Ectodermal cell (in vitro differentiated cells): ENCODE results near the gene GPANK1.

Source experiments
- H3K27ac ChIP-seq: 2 replicates; pipeline ENCODE4 v1.7.0; 2013; ENCODE audit warnings: mild to moderate bottlenecking, low read depth, low read length; ENCODE audit not compliant: insufficient read depth, poor library complexity, severe bottlenecking
- H3K27me3 ChIP-seq: 2 replicates; pipeline ENCODE4 v1.7.0; 2013; ENCODE audit warnings: mild to moderate bottlenecking, low read length; ENCODE audit not compliant: insufficient read depth, control insufficient read depth, poor library complexity, severe bottlenecking
- H3K36me3 ChIP-seq: one replicate; pipeline ENCODE4 v1.7.0; 2013; ENCODE audit warnings: low read length; ENCODE audit not compliant: control insufficient read depth, insufficient read depth
- H3K4me1 ChIP-seq: one replicate; pipeline ENCODE4 v1.7.0; 2013; ENCODE audit warnings: low read length; ENCODE audit not compliant: control insufficient read depth, insufficient read depth
- H3K4me3 ChIP-seq: 2 replicates; pipeline ENCODE4 v1.7.0; 2013; ENCODE audit warnings: low read depth, low read length, control low read depth; ENCODE audit not compliant: insufficient read depth
- H3K9me3 ChIP-seq: 2 replicates; pipeline ENCODE4 v1.7.0; 2013; ENCODE audit warnings: mild to moderate bottlenecking, low read length, moderate library complexity; ENCODE audit not compliant: control insufficient read depth
- WGBS, 2 experiments: methylation state at CpG; one replicate each; pipeline ENCODE4 v1.1.7; 2013; ENCODE audit warnings: missing lambda C conversion rate in 2 of 2; 5-methylcytosine and 5-hydroxymethylcytosine counted together

GPANK1 gene

GRCh38 chr6:31663126-31663960 is 1.5 kb downstream of the GPANK1 start:
- Histone ChIP-seq H3K27ac (no peak overlapping the region), H3K27me3 (no peaks in the 10 kb centered on the region), H3K4me3 (peak overlapping the region; percentile 74), H3K9me3 (no peaks in the 10 kb centered on the region), H3K36me3 (peaks cover 10% of the 10 kb centered on the region), H3K4me1 (peaks cover 31% of the 10 kb centered on the region)
- 88 to 89% methylated on average over 9 of the region's 9 CpGs for WGBS, 2 experiments

- peaks cover under 1% of the 10 kb centered on the region for H3K36me3 ChIP-seq
- no peak overlapping the region for H3K4me3 ChIP-seq
- no peaks in the 10 kb centered on the region for H3K27me3 ChIP-seq
- 93 to 94% methylated on average over 12 of the region's 12 CpGs for WGBS, 2 experiments
- peaks cover 31% of the 10 kb centered on the region for H3K4me1 ChIP-seq
- no peak overlapping the region for H3K27ac ChIP-seq
- H3K9me3 ChIP-seq: no peaks in the 10 kb centered on the region
These were observed 2.6 kb downstream of the GPANK1 start for GRCh38 chr6:31662124-31662723.

- peak overlapping the region; percentile 62 for H3K27ac ChIP-seq
- no peaks in the 10 kb centered on the region for H3K9me3 ChIP-seq
- no peaks in the 10 kb centered on the region for H3K36me3 ChIP-seq
- no peaks in the 10 kb centered on the region for H3K27me3 ChIP-seq
- 94% methylated on average over 12 of the region's 12 CpGs for WGBS, 2 experiments
- H3K4me3 ChIP-seq: peak overlapping the region; percentile 66
- H3K4me1 ChIP-seq: peaks cover 31% of the 10 kb centered on the region
These were observed 3.3 kb downstream of the GPANK1 start for GRCh38 chr6:31661262-31662123.

- Histone ChIP-seq H3K9me3 (no peaks in the 10 kb centered on the region), H3K27ac (peak within 1 kb of the TSS; percentile 62), H3K36me3 (no peaks in the 10 kb centered on the region), H3K4me3 (peak within 1 kb of the TSS; percentile 66), H3K27me3 (no peaks in the 10 kb centered on the region), H3K4me1 (peaks cover 31% of the 10 kb centered on the region)
- 1 to 2% methylated on average over 52 of the region's 52 CpGs for whole genome bisulfite sequencing, 2 experiments
These were observed 4.2 kb downstream of the GPANK1 start, which contains the start of gene C6orf47 for GRCh38 chr6:31660381-31661261. Gene C6orf47 (minus strand): TSS chr6:31660778. CDS start chr6:31659947, 831 bp downstream.

GRCh38 chr6:31659649-31660380 is 5.0 kb downstream of the GPANK1 start:
- no peaks in the 10 kb centered on the region for H3K9me3 ChIP-seq
- peak overlapping the region; percentile 31 for H3K27ac ChIP-seq
- no peaks in the 10 kb centered on the region for H3K36me3 ChIP-seq
- peaks cover 31% of the 10 kb centered on the region for H3K4me1 ChIP-seq
- H3K27me3 ChIP-seq: no peaks in the 10 kb centered on the region
- WGBS, 2 experiments: 56 to 58% methylated on average over 13 of the region's 13 CpGs
- H3K4me3 ChIP-seq: peak overlapping the region; percentile 66

- H3K4me1 ChIP-seq: peaks cover 27% of the 10 kb centered on the region
- WGBS, 2 experiments: 95% methylated on average over 13 of the region's 13 CpGs
- H3K9me3 ChIP-seq: no peaks in the 10 kb centered on the region
- no peak overlapping the region for H3K27ac ChIP-seq
- H3K36me3 ChIP-seq: no peaks in the 10 kb centered on the region
- H3K27me3 ChIP-seq: no peaks in the 10 kb centered on the region
- peak overlapping the region; percentile 66 for H3K4me3 ChIP-seq
These were observed 5.7 kb downstream of the GPANK1 start for GRCh38 chr6:31658983-31659648.

GRCh38 chr6:31658158-31658688 is 6.6 kb downstream of the GPANK1 start:
- Histone ChIP-seq H3K4me1 (peaks cover 18% of the 10 kb centered on the region), H3K36me3 (no peaks in the 10 kb centered on the region), H3K27me3 (no peaks in the 10 kb centered on the region), H3K4me3 (no peak overlapping the region), H3K27ac (no peak overlapping the region), H3K9me3 (no peaks in the 10 kb centered on the region)
- WGBS, 2 experiments: 88 to 91% methylated on average over 4 of the region's 4 CpGs

- Histone ChIP-seq H3K36me3 (no peaks in the 10 kb centered on the region), H3K27ac (no peak overlapping the region), H3K9me3 (no peaks in the 10 kb centered on the region), H3K27me3 (no peaks in the 10 kb centered on the region), H3K4me3 (no peak overlapping the region), H3K4me1 (peaks cover 14% of the 10 kb centered on the region)
- 90 to 94% methylated on average over 6 of the region's 6 CpGs for WGBS, 2 experiments
These were observed 7.2 kb downstream of the GPANK1 start for GRCh38 chr6:31657406-31658157.
